HG03097 (cell line): Measurements from ENCODE around the gene KRT222.

Experiments used
- ATAC-seq: cut with Tn5 transposase; IDR thresholded peaks from one replicate; pipeline ENCODE4 v1.9.1; 2021; ENCODE audit not compliant: unreplicated experiment, low FRiP score

KRT222 gene

DNA sequence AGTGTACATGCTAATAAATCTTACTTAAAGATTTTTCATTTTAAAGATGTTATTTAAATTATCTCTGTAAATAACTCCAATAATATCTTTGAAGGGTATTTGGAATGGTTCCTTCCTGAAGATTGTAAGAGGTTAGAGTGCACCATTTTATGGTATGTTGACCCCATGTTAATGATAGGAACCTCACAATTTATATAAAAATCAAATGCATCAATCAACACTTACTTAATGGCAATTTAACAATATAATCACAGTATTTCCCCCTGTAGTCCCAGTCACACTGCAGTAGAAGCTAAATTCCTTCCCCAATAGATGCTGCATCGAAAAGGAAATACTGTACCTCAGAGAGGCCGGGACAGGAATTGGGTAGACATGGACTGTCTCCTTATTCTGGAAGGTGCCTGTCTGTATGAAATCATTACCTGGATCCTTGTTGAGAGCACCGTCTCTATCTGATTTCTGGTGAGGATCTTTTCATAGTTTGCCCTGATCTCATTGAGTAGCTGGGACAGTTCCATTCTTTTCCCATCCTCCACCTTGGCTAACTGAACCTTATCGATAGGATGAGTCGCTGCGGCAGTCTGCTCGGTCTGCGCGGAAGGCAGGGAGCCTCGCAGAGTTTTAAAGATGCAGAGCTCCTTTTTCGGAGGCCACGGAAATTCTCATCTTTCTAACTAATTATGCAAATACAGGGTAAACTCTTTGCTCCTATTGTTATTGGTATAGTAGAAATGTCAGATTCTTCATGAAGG, at the start of gene KRT222:
Gene KRT222 (minus strand): TSS at position 596 of the 752 bp plus-strand sequence. CDS start 78 bp downstream, at position 518.
- no peak for ATAC-seq

DNA sequence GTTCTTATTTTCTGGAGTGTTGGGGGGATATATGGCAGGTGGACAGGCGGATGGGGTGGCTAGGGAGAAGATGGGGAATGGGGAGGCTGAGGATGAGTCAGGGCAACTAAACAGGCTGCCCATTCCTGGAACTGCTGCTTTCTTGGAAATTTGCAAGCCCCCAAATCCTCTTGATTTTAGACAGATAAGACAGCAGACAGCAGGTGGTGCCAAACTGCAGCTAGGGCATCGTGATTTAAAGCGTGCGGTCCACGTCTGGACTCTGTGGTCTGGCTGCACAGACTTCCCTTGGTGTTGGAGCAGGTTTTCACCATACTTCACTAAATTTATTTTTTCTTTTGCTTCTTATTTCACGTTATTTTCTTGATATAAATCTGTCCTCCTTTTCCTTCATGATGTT, 49.5 kb upstream of the KRT222 start:
- no peak for ATAC-seq

DNA sequence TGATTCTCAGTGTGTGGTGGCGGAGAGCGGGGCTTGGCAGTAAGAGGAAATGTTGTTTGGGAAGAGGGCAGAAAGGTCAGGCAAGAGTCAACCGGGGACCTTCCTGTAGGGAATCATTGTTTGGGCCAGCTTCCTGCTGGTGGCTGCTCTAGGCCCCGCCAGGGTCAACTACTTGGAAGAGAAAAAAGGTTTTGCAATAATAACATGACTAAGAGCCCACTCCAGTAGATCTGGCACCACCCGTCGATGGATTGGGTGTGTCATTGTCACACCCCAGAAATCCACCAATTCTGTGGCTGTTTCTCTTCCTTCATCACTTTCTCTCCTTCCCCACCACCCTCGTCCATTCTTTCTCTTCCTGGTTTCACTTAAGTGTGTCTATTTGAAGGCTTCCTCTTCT, 42.8 kb upstream of the KRT222 start:
- ATAC-seq: no peak

DNA sequence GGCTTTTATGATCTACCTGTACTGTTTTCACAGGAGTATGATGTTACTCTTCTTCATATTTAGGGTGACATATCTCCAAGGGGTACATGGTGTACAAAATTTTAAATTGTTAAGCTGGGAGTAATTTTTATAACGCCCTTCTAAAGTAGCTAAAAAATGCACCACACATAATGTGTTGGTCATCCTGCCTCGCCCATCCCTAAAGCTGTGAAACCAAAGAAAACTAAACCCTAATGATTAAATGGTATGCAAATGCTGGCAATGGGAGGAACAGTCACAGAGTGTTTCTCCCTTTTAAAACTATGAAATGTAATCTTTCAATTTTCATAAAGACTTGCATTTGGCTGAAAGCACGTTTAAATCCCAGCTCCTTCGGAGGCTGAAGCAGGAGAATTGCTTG, 40.6 kb upstream of the KRT222 start:
- no peak for ATAC-seq

DNA sequence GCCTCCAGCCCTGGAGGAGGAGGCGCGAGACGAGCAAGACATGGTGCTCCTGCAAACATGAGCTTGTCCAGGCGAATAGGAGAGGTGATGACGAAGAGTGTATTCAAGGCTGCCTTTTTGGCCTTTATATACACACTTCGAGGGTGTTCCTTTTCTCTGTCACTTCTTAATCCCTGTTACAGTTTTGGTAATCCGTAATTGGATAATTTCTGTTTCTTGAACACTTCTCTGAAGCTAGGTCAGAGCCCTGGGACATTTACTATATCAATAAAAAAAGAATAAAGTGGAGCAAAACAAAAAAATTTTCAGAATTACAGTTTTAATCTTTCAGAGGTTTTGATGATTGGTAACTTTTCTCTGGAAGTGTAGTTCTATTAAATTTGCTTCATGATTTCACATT, 38.7 kb upstream of the KRT222 start, which contains the start of gene KRT24:
Gene KRT24 (minus strand): TSS at position 101 of the 400 bp plus-strand sequence. CDS start 59 bp downstream, at position 42.
- ATAC-seq: no peak

DNA sequence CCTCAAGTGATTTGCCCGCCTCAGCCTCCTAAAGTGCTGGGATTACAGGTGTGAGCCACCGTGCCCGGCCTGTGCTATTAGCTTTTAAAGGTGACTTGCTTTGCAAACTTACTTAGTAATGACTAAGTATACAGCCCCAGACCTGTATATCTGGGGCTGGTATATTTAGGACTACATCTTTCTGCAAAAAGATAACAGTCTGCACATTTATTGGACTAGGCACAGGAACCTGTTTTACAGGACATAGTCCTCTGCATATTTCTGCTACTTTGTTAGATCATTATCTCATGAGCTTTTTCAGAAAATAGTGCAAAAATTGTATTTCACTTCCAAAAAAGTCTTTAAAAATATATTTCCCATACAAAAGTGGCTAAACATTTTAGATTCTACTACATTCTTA, 37.3 kb upstream of the KRT222 start:
- ATAC-seq: no peak

DNA sequence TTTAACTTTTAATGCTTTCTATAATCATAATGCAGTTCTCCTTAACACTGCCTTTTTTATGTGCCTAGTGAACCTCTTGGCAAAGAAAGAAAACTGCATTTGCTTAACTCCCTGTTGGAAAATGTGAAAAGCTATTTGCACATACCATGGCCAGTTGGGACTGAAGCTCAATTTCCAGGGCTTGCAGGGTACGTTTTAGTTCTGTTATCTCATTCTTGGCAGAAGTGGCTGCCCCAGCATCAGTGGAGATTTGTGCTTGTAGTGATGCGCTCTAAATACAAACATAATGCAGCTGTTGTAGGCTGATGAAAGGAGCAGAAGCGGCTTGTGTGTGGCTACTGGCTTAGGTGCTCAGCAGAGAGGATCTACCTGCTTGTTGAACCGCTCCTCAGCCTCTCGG, 34.9 kb upstream of the KRT222 start:
- no peak for ATAC-seq

DNA sequence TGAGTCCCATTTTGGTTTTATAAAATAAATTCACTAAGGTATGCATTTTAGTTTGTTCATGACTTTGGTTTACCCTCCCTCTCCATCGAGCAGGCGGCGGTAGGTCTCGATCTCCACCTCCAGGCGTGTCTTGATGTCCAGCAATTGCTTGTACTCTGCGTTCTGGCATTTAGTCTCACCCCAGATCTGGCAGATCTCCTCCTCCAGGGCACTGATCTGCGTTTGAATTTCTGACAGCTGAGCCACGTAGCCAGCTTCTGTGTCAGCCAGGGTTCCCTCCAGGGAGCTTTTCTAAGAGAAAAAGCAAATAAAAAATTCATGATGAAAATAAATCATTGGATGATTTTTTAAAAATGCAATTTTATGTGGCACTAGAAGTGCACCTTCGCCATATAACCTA, 34.4 kb upstream of the KRT222 start:
- ATAC-seq: no peak

DNA sequence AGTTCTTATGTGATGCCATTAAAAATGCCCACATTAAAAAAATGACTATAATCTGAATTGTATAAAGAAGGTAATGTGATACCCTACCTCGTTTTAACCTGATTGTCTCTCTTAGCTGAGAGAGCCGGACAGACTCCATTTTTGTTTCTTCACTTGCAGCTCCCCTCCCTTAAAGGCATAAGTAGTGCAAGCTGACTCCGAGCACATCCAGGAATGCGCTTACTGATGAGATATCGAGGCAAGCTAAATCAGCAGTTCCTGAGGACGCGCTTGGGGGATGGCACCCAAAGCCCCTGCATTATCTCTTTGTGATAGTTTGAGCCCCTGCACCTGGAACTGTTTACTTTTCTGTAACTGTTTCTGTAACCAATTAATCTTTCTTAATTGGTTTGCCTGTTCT, 32.3 kb upstream of the KRT222 start:
- ATAC-seq: no peak

DNA sequence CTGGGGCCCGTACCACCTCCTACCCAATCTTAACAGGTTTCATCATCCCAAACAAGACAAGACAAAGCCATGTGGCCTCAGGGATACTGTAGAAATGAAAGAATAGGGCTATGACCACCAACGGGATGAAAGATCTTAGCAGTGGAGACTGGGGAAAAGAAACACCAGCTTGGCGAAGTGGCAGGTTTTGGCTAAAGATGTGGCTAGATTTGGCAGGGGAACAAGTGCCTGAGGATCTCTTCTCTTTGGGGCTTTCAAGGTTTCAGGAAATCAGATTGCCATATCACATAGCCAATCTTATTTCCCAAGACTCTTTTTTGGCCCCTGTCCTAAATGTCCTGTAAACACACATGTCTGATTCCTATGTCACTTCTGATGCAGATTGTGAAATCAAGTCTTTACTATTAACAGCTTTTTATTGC, 31.7 kb upstream of the KRT222 start:
- ATAC-seq: no peak

DNA sequence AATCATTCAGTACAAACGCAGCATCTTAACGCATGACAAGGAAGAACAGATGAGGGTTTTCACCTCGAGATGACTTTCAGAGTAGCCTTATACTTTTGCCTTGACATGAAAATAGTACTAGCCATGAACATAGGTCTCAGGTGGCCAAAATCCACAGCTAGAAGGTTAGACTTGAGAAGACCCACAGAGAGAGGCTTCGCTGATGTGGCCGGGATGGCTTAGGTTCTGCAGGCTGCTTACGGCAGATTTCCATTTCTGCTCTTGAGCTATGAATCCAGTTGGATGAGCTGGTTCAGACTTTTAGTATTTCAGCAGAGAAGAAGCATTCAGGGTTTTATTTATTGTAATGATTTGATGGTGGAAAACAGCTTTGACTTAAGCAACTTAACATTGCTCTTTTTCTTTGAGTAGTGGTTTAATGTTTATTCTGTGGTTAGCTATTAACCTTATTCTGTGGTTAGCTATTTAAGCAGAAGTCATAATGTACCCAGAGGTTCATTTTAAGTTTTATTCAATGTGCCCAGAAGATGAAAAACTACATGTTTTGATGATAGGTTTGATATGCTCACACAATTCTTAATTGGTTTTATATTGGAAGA, 31.0 kb upstream of the KRT222 start:
- ATAC-seq: no peak

DNA sequence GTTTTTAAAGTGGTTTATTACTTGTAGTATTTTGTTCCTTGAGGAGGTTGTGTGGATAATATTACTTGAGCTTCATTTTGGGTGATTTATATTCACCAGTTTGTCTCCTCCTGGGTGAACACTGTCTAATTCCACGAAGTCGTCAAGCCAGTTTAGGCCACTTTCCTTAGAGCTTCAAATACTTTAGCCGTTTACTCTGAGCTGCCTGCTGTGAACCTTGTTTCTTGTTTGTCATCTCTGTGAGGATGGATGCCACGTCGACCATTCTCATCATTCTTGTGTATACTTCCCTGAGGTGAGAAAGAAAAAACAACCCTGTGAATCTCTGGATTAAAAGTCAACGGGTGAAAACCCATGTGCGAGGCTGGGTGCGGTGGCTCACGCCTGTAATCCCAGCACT, 29.6 kb upstream of the KRT222 start:
- no peak for ATAC-seq

DNA sequence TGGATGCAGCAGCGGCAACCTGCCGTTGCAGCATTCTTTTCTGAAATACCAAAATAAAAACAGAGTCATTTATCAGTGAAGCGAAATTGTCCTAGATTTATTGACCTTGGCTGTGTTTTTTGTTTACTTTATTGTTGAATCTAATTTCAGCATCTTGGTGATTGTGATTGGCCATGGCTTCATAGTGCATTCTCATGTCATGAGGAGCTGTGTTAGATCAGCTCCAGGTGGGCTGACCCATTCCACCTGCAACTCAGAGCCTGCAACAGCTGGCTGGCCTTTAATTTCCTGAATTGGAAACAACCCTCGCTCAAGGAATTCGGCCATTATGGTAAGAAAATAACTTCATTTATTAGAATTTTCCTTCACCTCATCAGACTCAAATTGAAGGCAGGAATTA, 22.1 kb upstream of the KRT222 start:
- ATAC-seq: no peak

DNA sequence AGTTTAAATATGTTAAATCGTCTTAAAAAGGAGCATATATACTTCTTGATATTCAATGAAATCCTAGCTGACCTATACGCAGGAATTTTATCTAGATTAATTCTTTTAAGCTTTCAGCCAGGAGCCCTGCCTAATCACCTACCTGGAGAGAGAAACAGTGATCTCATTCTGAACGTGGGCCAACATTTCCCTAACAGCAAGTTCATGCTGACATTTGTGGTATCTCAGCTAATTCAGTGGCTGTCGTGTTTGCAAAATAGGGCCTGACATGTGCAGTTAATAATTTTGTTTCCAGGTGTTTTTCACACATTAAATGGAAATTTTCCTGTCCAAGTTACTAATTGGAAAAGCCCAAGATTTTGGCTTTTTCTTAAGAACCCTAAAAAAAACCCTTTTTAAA, 21.2 kb upstream of the KRT222 start:
- ATAC-seq: no peak

DNA sequence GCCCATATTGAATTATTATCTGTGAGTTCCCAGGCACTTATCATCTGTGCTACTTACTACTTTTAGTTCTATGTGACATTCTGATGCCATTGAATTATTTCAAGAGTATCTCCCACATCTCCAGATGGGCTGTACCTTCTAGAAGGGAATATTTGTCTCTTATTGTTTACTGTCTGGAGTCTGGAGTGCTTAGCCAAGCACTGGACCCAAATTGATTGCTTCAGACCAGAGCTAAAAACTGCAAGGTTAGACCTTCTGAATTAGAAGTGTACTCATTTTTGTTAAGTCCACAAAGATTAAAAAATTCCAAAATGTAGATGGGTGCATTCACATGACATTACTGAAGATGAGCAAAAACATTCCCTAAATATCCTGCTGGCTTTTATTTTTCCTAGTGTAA, 16.0 kb upstream of the KRT222 start:
- ATAC-seq: no peak

DNA sequence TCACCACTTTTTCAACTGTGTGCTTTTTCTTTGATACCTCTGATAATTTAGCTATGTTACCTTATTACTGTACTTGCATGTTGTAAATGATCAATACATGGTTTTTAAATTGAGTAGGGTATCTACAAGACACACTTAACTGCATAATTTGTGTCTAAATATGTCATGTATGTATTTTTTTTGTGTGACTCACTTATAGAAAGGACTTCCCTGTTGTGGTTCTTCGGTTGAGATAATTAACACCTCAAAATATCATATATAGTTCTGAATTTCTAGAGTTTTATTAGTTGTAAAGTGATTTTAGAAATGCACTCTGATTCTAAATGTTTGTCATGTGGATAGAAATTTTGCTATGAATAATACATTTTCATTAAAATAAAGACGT, 14.5 kb upstream of the KRT222 start:
- no peak for ATAC-seq

DNA sequence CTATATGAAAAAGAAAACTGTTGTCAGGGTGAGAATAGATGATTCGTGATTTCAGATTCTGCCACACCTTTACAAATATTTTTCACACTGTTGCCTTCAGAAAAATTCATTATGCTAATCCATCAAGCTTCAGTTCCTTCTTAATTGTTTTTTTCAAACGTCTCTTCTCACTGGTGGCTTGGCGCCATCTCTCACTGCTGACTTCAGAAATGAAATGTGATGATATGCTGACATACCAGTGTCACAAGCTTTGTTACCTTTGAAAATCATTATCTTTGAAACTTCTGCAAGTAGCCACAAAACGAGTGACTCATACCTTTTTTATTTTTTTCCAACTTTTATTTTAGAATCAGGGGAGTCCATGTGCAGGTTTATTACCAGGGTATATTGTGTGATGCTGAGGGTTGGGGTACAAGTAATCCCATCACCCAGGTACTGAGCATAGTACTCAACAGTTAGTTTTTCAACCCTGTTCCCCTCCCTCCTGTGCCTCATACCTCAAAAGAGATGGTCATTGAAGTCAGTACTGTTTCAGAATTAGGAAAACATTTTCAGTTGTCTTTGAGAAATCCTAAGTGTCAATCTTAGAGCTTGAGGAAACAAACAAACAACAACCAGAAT, 14.0 kb upstream of the KRT222 start:
- ATAC-seq: no peak

DNA sequence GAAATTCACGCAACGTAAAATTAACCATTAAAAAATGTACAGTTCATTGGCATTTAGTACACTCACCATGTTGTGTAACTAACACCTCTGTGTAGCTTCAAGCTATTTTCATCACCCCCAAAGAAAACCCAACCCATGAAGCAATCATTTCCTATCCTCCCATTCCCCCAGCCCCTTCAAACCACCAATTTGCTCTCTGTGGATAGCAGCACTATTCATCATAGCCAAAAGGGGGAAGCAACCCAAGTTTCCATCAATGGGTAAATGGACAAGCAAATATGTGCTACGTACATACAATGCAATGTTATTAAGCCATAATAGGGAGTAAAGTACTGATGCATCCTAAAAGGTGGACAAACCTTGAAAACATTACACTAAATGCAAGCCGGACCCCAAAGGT, 10.9 kb upstream of the KRT222 start:
- no peak for ATAC-seq

DNA sequence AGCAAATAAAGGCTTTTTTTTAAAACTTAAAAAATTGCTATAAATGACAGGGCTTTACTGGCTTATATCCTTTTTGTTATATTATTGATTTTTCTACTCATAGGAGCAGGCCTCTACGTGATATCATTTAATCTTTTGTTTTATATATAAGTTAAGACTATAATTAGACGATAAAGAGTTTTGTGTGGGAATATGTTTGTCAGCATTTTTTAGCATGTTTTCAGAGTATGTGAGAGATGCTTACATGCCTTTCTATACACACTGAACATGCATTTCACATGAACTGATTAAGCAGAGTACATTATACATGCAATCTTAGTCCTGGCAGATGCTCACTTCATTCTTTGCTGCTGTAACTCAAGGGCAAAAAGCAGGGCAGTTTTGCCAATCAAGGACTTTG, 7.7 kb upstream of the KRT222 start:
- no peak for ATAC-seq

DNA sequence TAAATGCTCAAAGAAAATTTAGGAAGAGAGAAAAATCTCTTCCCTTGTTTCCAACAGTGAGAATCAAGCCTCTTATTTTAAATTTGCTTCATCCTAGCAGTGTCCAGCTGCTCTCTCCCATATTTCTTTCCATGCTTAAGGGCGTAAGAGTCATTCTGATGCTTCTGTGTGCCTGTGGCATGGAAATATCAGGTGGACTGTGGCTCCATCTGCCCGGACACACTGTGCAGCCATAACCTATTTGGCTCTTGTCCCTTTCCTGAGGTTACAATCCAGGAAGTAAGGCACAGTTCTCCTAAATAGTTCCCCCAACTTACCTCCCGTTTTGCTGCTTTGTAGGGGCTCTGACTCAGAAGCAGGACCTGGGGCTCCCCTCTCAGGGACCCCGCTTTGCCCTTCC, 6.3 kb upstream of the KRT222 start:
- no peak for ATAC-seq

DNA sequence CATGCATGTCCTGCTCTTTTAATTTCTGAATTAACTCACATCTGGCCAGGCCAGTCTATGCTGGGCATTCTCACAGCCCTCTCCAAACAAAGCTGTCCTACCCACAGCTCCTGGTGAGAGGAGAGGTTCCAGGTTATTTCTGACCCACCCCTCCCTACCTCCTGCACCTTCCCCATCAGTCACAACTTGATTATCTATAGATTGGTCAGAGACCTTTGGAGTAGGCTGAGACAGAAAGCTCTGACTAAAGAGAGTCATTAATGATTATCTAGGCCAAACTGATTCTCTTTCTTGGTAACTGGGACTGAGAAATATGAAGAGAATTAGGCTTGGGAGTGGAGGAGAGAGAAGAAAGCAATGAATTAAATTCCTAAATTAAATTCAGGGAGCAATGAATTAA, 1.4 kb upstream of the KRT222 start:
- no peak for ATAC-seq

DNA sequence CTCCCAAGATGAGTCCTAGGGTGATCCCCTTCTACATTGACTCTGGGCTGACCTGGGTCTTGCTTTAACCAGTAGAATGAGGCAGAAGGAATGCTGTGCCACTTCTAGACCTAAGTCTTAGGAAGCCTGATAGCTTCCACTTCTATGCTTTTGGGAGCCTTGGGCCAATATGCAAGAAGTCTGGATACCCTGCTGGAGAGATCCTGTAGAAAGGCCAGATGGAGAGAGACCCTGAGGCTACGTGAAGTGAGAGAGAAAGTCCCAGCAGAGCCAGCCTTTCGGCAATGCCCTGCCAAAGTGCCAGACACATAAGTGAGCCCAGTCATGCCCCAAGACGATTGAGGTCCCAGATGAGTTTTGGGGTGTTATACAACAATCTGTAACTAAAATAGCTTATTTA, 1.7 kb downstream of the KRT222 start:
- ATAC-seq: no peak
